Endothelial cell of umbilical vein (primary cell): Measurements from ENCODE around the gene LMCD1. TPM values are rescaled to one million over a fixed set of nuclear protein-coding genes. Genes with fewer than 3 reads are reported as not detected.

ENCODE experiments used
- BruUV-seq: library from RNA; stranded (reverse); fragments of 400-500 nt; replicated peaks from 2 replicates; lab custom pipeline; 2021; lab: Mats Ljungman, UMichigan
- CTCF ChIA-PET: fragments of 300-600, 350-600 bp; sonication (Branson Sonifier 250); formaldehyde crosslinking; loops from one replicate; lab custom pipeline; 2021; ENCODE audit warnings: antibody characterized with exemption, inconsistent platforms; lab: Charles Lee
- POLR2A ChIA-PET: fragments of 300-600, 350-600 bp; sonication (Branson Sonifier 250); formaldehyde crosslinking; loops from one replicate; lab custom pipeline; 2021; ENCODE audit warnings: antibody characterized with exemption, inconsistent platforms; lab: Charles Lee
- DNase-seq: peaks from one replicate; pipeline ENCODE4 v3.0.0-alpha.2; 2011; ENCODE audit warnings: low read depth, low spot score
- FAIRE-seq: peaks from 2 replicates; lab custom pipeline; 2011; peaks lifted over from hg19 to GRCh38; lab: Jason Lieb, UNC
- H2AFZ ChIP-seq: 2 replicates; pipeline ENCODE4 v1.6.0; 2012; ENCODE audit warnings: low read depth, low read length, control low read depth, inconsistent platforms
- H3K27ac ChIP-seq: 2 replicates; pipeline ENCODE4 v1.5.1; 2011; ENCODE audit warnings: low read depth, mild to moderate bottlenecking, control low read depth, low read length, moderate library complexity; ENCODE audit not compliant: insufficient read depth
- H3K27me3 ChIP-seq, 2 experiments: 2 replicates each; pipeline versions ENCODE4 v1.6.0 to v1.6.1; 2011; ENCODE audit warnings: low read length in 2 of 2, mixed read lengths in 1 of 2; ENCODE audit not compliant: control insufficient read depth in 2 of 2, insufficient read depth in 2 of 2
- H3K36me3 ChIP-seq, 2 experiments: 2 replicates in 1 of 2; 3 replicates in 1 of 2; pipeline ENCODE4 v1.5.1; 2011; ENCODE audit warnings: low read length in 2 of 2, mild to moderate bottlenecking in 1 of 2, moderate library complexity in 1 of 2; ENCODE audit not compliant: control insufficient read depth in 2 of 2, insufficient read depth in 2 of 2; ENCODE audit errors: extremely low read depth in 1 of 2
- H3K4me1 ChIP-seq: 3 replicates; pipeline ENCODE4 v1.5.1; 2011; ENCODE audit warnings: mild to moderate bottlenecking, low read length; ENCODE audit not compliant: control insufficient read depth, insufficient read depth; ENCODE audit errors: extremely low read depth
- H3K4me2 ChIP-seq: 2 replicates; pipeline ENCODE4 v1.6.1; 2011; ENCODE audit warnings: low read length, control low read depth, mixed read lengths; ENCODE audit not compliant: insufficient read depth
- H3K4me3 ChIP-seq, 3 experiments: fragments of 200-600 bp in 1 of 3; sonication (generic), shearing (Covaris generic) in 1 of 3; replicated peaks in 1 of 3; 2 replicates each; pipeline ENCODE4 v1.5.1; 2011 to 2016; ENCODE audit warnings: control low read depth in 3 of 3, low read length in 3 of 3, mild to moderate bottlenecking in 2 of 3, inconsistent platforms in 1 of 3, low read depth in 1 of 3, moderate library complexity in 1 of 3; ENCODE audit not compliant: insufficient read depth in 1 of 3
- H3K79me2 ChIP-seq: 2 replicates; pipeline ENCODE4 v1.6.0; 2012; ENCODE audit warnings: low read length, inconsistent platforms; ENCODE audit not compliant: control insufficient read depth, insufficient read depth
- H3K9ac ChIP-seq: replicated peaks from 2 replicates; pipeline ENCODE3; 2011; ENCODE audit warnings: low read length, control low read depth; ENCODE audit not compliant: insufficient read depth; ENCODE audit errors: extremely low read depth
- H3K9me1 ChIP-seq: replicated peaks from 3 replicates; pipeline ENCODE4 v1.6.0; 2011; ENCODE audit warnings: mild to moderate bottlenecking, low read length; ENCODE audit not compliant: control insufficient read depth, insufficient read depth; ENCODE audit errors: extremely low read depth
- H3K9me3 ChIP-seq: replicated peaks from 2 replicates; pipeline ENCODE4 v1.5.1; 2012; ENCODE audit warnings: low read length, inconsistent platforms; ENCODE audit not compliant: control insufficient read depth, insufficient read depth
- H4K20me1 ChIP-seq: replicated peaks from 2 replicates; pipeline ENCODE3; 2011; ENCODE audit warnings: mild to moderate bottlenecking, low read length; ENCODE audit not compliant: control insufficient read depth, insufficient read depth; ENCODE audit errors: extremely low read depth
- CTCF ChIP-seq, 2 donors: IDR thresholded peaks; 1 replicate in 1 of 2; 2 replicates in 1 of 2; pipeline ENCODE4 v1.5.1; 2011; ENCODE audit warnings: low read length in 2 of 2, mild to moderate bottlenecking in 2 of 2, moderate library complexity in 2 of 2, control low read depth in 1 of 2, inconsistent platforms in 1 of 2, low read depth in 1 of 2; ENCODE audit not compliant: insufficient read depth in 1 of 2; ENCODE audit errors: extremely low read depth in 1 of 2
- FOS ChIP-seq: IDR thresholded peaks from 2 replicates; pipeline ENCODE4 v1.6.1; 2011; ENCODE audit warnings: mild to moderate bottlenecking, low read length, moderate library complexity, borderline replicate concordance; ENCODE audit not compliant: insufficient read depth
- JUN ChIP-seq: IDR thresholded peaks from 2 replicates; pipeline ENCODE4 v1.6.1; 2011; ENCODE audit warnings: borderline replicate concordance, low read depth; ENCODE audit not compliant: insufficient read length, insufficient read depth
- POLR2A ChIP-seq: IDR thresholded peaks from 2 replicates; pipeline ENCODE4 v1.6.1; 2012; ENCODE audit warnings: low read depth, mild to moderate bottlenecking, control low read depth, low read length
- dilution Hi-C: fragments of 300-500 bp; cut with MboI; formaldehyde crosslinking; loops from one replicate; pipeline ENCODE4 v1.15.0; 2019; ENCODE audit warnings: low sequenced_read_pairs; ENCODE audit not compliant: extremely low pct_ligation_motif_present
- intact Hi-C: fragments of 100-400 bp; cut with micrococcal nuclease; formaldehyde crosslinking; loops from one replicate; pipeline ENCODE4 v1.10.0; 2022
- polyA plus RNA-seq, 4 experiments: library from polyadenylated mRNA; depleted of rRNA in 3 of 4; stranded (reverse) in 3 of 4; unstranded in 1 of 4; fragments of >200 nt; gene quantifications; 2 replicates each; pipeline versions ENCODE4 v1.2.1 to v1.2.3, GENCODE V29; 2011 to 2012; ENCODE audit warnings: missing spikeins in 1 of 4
- total RNA-seq: library from RNA; stranded (reverse); gene quantifications from 2 replicates; pipeline ENCODE4 v1.2.3, GENCODE V29; 2021

LMCD1 gene
- total and polyA plus RNA-seq, 2 donors (not counting 3 experiments of a cell fraction or from before 2014, with no cell fraction given): 7.6 to 14.5 TPM

GRCh38 chr3:8529181-8529637, 27.6 kb downstream of the LMCD1 start:
- H3K4me3 ChIP-seq: no peak overlapping the region
- no peak overlapping the region for H3K4me2 ChIP-seq
- no peaks in the 10 kb centered on the region for H3K9me1 ChIP-seq
- intact Hi-C loops (no loop called here), dilution Hi-C loops (no loop called here)
- H4K20me1 ChIP-seq: no peaks in the 10 kb centered on the region
- BruUV-seq: no TSS peak
- no peaks in the 10 kb centered on the region for H3K79me2 ChIP-seq
- no peak for TF ChIP-seq JUN
- no peak for TF ChIP-seq POLR2A
- no peak for TF ChIP-seq CTCF (IDR thresholded peaks at IDR 0.05; ENCODE audit: extremely low read depth in 1 of 2, insufficient read depth in 1 of 2, low read depth in 1 of 2, low read length in 2 of 2)
- H2AFZ ChIP-seq: no peak overlapping the region
- FAIRE-seq: no peak
- CTCF ChIA-PET: interaction anchor here (1.2 kb wide), 1 partner anchor 87 kb away, joined by 4 read pairs; no protein-coding TSS in a partner anchor
- H3K9ac ChIP-seq: no peak overlapping the region
- POLR2A ChIA-PET: no interaction called here
- no peaks in the 10 kb centered on the region for H3K27me3 ChIP-seq
- peaks cover 19% of the 10 kb centered on the region for H3K4me1 ChIP-seq
- no peaks in the 10 kb centered on the region for H3K36me3 ChIP-seq
- no peaks in the 10 kb centered on the region for H3K9me3 ChIP-seq
- no peak overlapping the region for H3K27ac ChIP-seq
- peak; percentile 61 for DNase-seq

GRCh38 chr3:8529738-8530525, 28.3 kb downstream of the LMCD1 start:
- H3K4me3 ChIP-seq: no peak overlapping the region
- no peaks in the 10 kb centered on the region for H3K79me2 ChIP-seq
- no peaks in the 10 kb centered on the region for H3K9me1 ChIP-seq
- no peaks in the 10 kb centered on the region for H3K36me3 ChIP-seq
- ChIA-PET CTCF (interaction anchor here (1.0 to 1.2 kb wide), 3 partner anchors 29 to 240 kb away, joined by 4 read pairs; partner anchors contain the start of genes LMCD1 and OXTR), POLR2A (no interaction called here)
- TF ChIP-seq JUN (peak; percentile 44), FOS (peak; percentile 61), CTCF (IDR thresholded peaks at IDR 0.05; ENCODE audit: extremely low read depth in 1 of 2, insufficient read depth in 1 of 2, low read depth in 1 of 2, low read length in 2 of 2) (no peak)
- peaks cover 16% of the 10 kb centered on the region for H3K4me1 ChIP-seq
- BruUV-seq: no TSS peak
- DNase-seq (peak; percentile 36), FAIRE-seq (peak; percentile 91)
- intact Hi-C loops: loop anchor here (1.0 to 2.0 kb wide), 2 partner anchors 23 to 29 kb away; partner anchors contain the start of gene LMCD1
- no peak overlapping the region for H3K27ac ChIP-seq
- H3K27me3 ChIP-seq: no peaks in the 10 kb centered on the region
- dilution Hi-C loops: no loop called here
- H3K9ac ChIP-seq: no peak overlapping the region
- H3K9me3 ChIP-seq: no peaks in the 10 kb centered on the region
- no peak overlapping the region for H3K4me2 ChIP-seq
- no peaks in the 10 kb centered on the region for H4K20me1 ChIP-seq
- H2AFZ ChIP-seq: no peak overlapping the region
